Measurements from ENCODE around the gene BLACAT1. TPM values are rescaled to one million over a fixed set of nuclear protein-coding genes. Genes with fewer than 3 reads are reported as not detected.

Gene BLACAT1
- total and polyA plus RNA-seq, 2 of the 4 experiments (the other 2 are of a cell fraction), result under 0.01 to 0.05 TPM

DNA sequence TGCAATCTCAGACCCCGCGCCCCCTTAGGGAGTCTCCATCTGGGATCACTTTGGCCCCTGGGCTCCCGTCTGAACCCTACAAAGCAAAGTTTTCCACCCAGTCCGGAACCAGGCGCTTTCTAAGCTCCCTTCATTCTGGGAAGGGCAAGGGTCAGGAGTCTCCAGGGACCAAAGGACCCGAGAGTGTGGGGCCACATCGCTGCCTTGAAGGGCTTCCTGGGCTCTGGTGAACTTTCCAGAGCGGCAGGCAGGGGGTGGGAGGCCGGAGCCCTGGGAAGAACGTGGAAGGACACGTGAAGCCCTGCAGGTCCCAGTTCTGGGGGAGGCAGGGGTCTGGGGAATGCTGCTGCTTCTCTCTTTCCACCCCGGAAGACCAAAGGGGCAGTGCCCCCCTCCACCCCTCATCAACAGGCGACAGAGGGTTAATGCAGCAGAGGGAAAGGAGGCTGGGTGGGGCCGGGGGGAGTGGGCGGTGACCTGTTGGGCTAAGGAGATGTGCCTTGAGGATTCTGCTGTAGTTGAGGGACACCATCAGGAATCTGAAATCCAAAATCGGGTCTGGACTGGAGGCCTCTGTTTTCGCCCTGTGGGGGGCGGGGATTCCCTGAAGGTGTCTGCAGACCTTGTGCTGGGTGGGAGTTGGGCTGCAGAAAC, 49.4 kb upstream of the BLACAT1 start:
- Histone ChIP-seq H3K56ac (ENCODE audit: extremely low read depth, insufficient read depth, low read length) (no peak overlapping the region), H3K18ac (ENCODE audit: low read depth, low read length) (no peak overlapping the region), H3K4me3 (ENCODE audit: insufficient read depth, low read depth, low read length) (peak overlapping the region; percentile 56), H4K20me1 (ENCODE audit: insufficient read depth, low read length) (no peaks in the 10 kb centered on the region; the same call in 1 of the 2 replicates), H3K36me3 (ENCODE audit: control insufficient read depth, insufficient read depth, low read length) (no peaks in the 10 kb centered on the region), H3K9me1 (ENCODE audit: insufficient read depth, low read length) (no peaks in the 10 kb centered on the region), H2BK20ac (ENCODE audit: low read depth, low read length) (no peak overlapping the region), H3K14ac (replicated peaks; ENCODE audit: low read depth, low read length) (no peak overlapping the region), H3K79me1 (ENCODE audit: low read depth in 1 of 2, low read length in 2 of 2) (no peaks in the 10 kb centered on the region), H2AK5ac (ENCODE audit: low read depth, low read length) (no peak overlapping the region), H3K4me1 (ENCODE audit: control insufficient read depth, insufficient read depth, low read length) (peaks cover 2% of the 10 kb centered on the region; the same call in 1 of the 2 replicates), H3K9ac (ENCODE audit: low read depth, low read length) (peak overlapping the region; percentile 29; the same call in 1 of the 2 replicates), H3K23ac (ENCODE audit: low read depth, low read length) (no peak overlapping the region), H2BK5ac (ENCODE audit: low read depth, low read length, poor library complexity, severe bottlenecking) (no peak overlapping the region), H2BK120ac (ENCODE audit: low read depth, low read length) (no peak overlapping the region), H4K8ac (ENCODE audit: low read depth in 2 of 2, low read length in 2 of 2) (no peak overlapping the region), H3K9me3 (ENCODE audit: control insufficient read depth, insufficient read depth, low read length) (no peaks in the 10 kb centered on the region; the same call in 1 of the 2 replicates), H2BK15ac (ENCODE audit: low read depth, low read length) (no peak overlapping the region), H3K4ac (ENCODE audit: low read depth, low read length) (no peak overlapping the region), H2AK9ac (replicated peaks; ENCODE audit: low read depth, low read length, poor library complexity) (peak overlapping the region; percentile 62), H3K4me2 (ENCODE audit: low read depth, low read length) (peak overlapping the region; percentile 90), H3K27me3 (ENCODE audit: control insufficient read depth, insufficient read depth, low read length) (peaks cover 64% of the 10 kb centered on the region), H4K91ac (ENCODE audit: insufficient read depth, low read depth, low read length) (no peak overlapping the region), H3K27ac (ENCODE audit: insufficient read depth, low read length) (no peak overlapping the region), H4K5ac (ENCODE audit: low read depth, low read length) (no peak overlapping the region), H2AFZ (replicated peaks; ENCODE audit: low read length, poor library complexity) (peak overlapping the region; percentile 88)
- DNase-seq (no peak), ATAC-seq (ENCODE audit: low read depth) (no peak)
- WGBS, 2 experiments (ENCODE audit: extremely low coverage in 2 of 2, insufficient read length in 1 of 2), result 1% methylated on average over 10 of the region's 18 CpGs; no CpG with 5 or more reads in 1 of the 2 experiments
- dilution Hi-C loops (cut with HindIII; ENCODE audit: low sequenced_read_pairs, unreplicated experiment), result no loop called here
- BruUV-seq (replicated peaks), result no TSS peak
- in situ Hi-C loops (cut with MboI; ENCODE audit: low sequenced_read_pairs), result no loop called here
- no peak for TF ChIP-seq CEBPB (IDR thresholded peaks at IDR 0.05; ENCODE audit: low read depth, low read length)
- no peak for TF ChIP-seq MXI1 (IDR thresholded peaks at IDR 0.05; ENCODE audit: borderline replicate concordance, low read depth, low read length)
- no peak for TF ChIP-seq CHD1 (IDR thresholded peaks at IDR 0.05; ENCODE audit: low read depth, low read length)
- no peak for TF ChIP-seq FOS (IDR thresholded peaks at IDR 0.05; ENCODE audit: low read depth, low read length)
- TF ChIP-seq MAZ (IDR thresholded peaks at IDR 0.05; ENCODE audit: borderline replicate concordance, low read depth, low read length), result no peak
- no peak for TF ChIP-seq POLR2A (IDR thresholded peaks at IDR 0.05; ENCODE audit: low read depth, low read length)
- TF ChIP-seq, protein P1, sequence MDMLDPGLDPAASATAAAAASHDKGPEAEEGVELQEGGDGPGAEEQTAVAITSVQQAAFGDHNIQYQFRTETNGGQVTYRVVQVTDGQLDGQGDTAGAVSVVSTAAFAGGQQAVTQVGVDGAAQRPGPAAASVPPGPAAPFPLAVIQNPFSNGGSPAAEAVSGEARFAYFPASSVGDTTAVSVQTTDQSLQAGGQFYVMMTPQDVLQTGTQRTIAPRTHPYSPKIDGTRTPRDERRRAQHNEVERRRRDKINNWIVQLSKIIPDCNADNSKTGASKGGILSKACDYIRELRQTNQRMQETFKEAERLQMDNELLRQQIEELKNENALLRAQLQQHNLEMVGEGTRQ (IDR thresholded peaks at IDR 0.05; ENCODE audit: low read depth, low read length), result no peak
- TF ChIP-seq RAD21 (IDR thresholded peaks at IDR 0.05; ENCODE audit: low read length), result no peak
- no peak for TF ChIP-seq ELK1 (IDR thresholded peaks at IDR 0.05; ENCODE audit: borderline replicate concordance, low read depth, low read length)
- no peak for TF ChIP-seq BHLHE40 (IDR thresholded peaks at IDR 0.05; ENCODE audit: low read depth, low read length)
- TF ChIP-seq RCOR1 (IDR thresholded peaks at IDR 0.05; ENCODE audit: insufficient replicate concordance, low read length), result no peak
- no peak for TF ChIP-seq RFX5 (IDR thresholded peaks at IDR 0.05; ENCODE audit: low read depth, low read length)
- TF ChIP-seq, protein P2, sequence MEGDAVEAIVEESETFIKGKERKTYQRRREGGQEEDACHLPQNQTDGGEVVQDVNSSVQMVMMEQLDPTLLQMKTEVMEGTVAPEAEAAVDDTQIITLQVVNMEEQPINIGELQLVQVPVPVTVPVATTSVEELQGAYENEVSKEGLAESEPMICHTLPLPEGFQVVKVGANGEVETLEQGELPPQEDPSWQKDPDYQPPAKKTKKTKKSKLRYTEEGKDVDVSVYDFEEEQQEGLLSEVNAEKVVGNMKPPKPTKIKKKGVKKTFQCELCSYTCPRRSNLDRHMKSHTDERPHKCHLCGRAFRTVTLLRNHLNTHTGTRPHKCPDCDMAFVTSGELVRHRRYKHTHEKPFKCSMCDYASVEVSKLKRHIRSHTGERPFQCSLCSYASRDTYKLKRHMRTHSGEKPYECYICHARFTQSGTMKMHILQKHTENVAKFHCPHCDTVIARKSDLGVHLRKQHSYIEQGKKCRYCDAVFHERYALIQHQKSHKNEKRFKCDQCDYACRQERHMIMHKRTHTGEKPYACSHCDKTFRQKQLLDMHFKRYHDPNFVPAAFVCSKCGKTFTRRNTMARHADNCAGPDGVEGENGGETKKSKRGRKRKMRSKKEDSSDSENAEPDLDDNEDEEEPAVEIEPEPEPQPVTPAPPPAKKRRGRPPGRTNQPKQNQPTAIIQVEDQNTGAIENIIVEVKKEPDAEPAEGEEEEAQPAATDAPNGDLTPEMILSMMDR (conservative IDR thresholded peaks at IDR 0.05; ENCODE audit: low read depth, low read length), result no peak
- no peak for TF ChIP-seq MAFK (IDR thresholded peaks at IDR 0.05; ENCODE audit: low read depth, low read length)
- TF ChIP-seq NFE2L2 (IDR thresholded peaks at IDR 0.05; ENCODE audit: low read depth, low read length), result no peak
- ChIA-PET POLR2A (ENCODE audit: unreplicated experiment) (no interaction called here), CTCF (interaction anchor here (1.1 kb wide), 1 partner anchor 11 kb away, joined by 4 read pairs; no protein-coding TSS in a partner anchor)
- intact Hi-C loops (cut with micrococcal nuclease), result no loop called here

Measured in IMR-90 (cell line).